Activated naive CD4-positive, alpha-beta T cell treated with anti-CD3 and anti-CD28 coated beads for 36 hours (primary cell): ENCODE measurements around the gene ZNF284. TPM values are rescaled to one million over a fixed set of nuclear protein-coding genes. Genes with fewer than 3 reads are reported as not detected.

Source experiments
- CTCF ChIA-PET: fragments of 350-600 bp; sonication (Branson Sonifier 250); formaldehyde crosslinking; loops from one replicate; lab custom pipeline; 2021; ENCODE audit warnings: antibody characterized with exemption; lab: Charles Lee
- DNase-seq: peaks from one replicate; pipeline ENCODE4 v3.0.0-alpha.2; 2020
- H3K27ac Mint-ChIP-seq: one replicate; pipeline ENCODE4 v1.8.0; 2021; ENCODE audit warnings: mild to moderate bottlenecking, mixed read lengths
- H3K27me3 Mint-ChIP-seq: one replicate; pipeline ENCODE4 v1.8.0; 2021; ENCODE audit warnings: low read depth, mixed read lengths
- H3K36me3 Mint-ChIP-seq: one replicate; pipeline ENCODE4 v1.8.0; 2021; ENCODE audit warnings: low read depth, mixed read lengths
- H3K4me1 Mint-ChIP-seq: one replicate; pipeline ENCODE4 v1.8.0; 2021; ENCODE audit warnings: low read depth, mixed read lengths
- H3K4me3 Mint-ChIP-seq: one replicate; pipeline ENCODE4 v1.8.0; 2021; ENCODE audit warnings: mild to moderate bottlenecking, moderate library complexity, mixed read lengths
- H3K9me3 Mint-ChIP-seq: one replicate; pipeline ENCODE4 v1.8.0; 2021; ENCODE audit warnings: mixed read lengths
- intact Hi-C: fragments of 100-400 bp; cut with micrococcal nuclease; formaldehyde crosslinking; loops from one replicate; pipeline ENCODE4 v1.15.1; 2023
- total RNA-seq, 2 experiments: library from RNA; stranded (reverse); gene quantifications; one replicate each; pipeline ENCODE4 v1.2.3, GENCODE V29; 2021

Gene ZNF284
- under 1 TPM; 0.76 to 0.86 TPM for total RNA-seq

GRCh38 chr19:44071824-44072542, at the start of gene ZNF284:
Gene ZNF284, plus strand, starts transcription at chr19:44072159. Its CDS starts 4,231 bp downstream, at chr19:44076390.
- CTCF ChIA-PET = no interaction called here
- Mint-ChIP-seq H3K4me3 (peak within 1 kb of the TSS; percentile 86), H3K27me3 (no peaks in the 10 kb centered on the region), H3K4me1 (peaks cover 19% of the 10 kb centered on the region), H3K36me3 (peaks cover 28% of the 10 kb centered on the region), H3K9me3 (peaks cover 27% of the 10 kb centered on the region), H3K27ac (peak within 1 kb of the TSS; percentile 13)
- DNase-seq = peak; percentile 87
- intact Hi-C loops = loop anchor here (1.0 to 5.0 kb wide), 8 partner anchors 20 to 245 kb away; partner anchors contain the start of genes ZNF223, ZNF224, ZNF225 and ZNF227

GRCh38 chr19:44024900-44025216, 47.1 kb upstream of the ZNF284 start:
- Mint-ChIP-seq H3K27me3 (no peaks in the 10 kb centered on the region), H3K9me3 (peaks cover 20% of the 10 kb centered on the region), H3K4me3 (peak overlapping the region; percentile 87), H3K36me3 (peaks cover 36% of the 10 kb centered on the region), H3K4me1 (peaks cover 15% of the 10 kb centered on the region), H3K27ac (no peak overlapping the region)
- no peak for DNase-seq
- CTCF ChIA-PET = interaction anchor here (0.9 kb wide), 1 partner anchor 21 kb away, joined by 5 read pairs; no protein-coding TSS in a partner anchor
- intact Hi-C loops = loop anchor here (1.0 to 2.0 kb wide), 3 partner anchors 23 to 41 kb away; partner anchors contain the start of genes ZNF155 and ZNF230

DNA sequence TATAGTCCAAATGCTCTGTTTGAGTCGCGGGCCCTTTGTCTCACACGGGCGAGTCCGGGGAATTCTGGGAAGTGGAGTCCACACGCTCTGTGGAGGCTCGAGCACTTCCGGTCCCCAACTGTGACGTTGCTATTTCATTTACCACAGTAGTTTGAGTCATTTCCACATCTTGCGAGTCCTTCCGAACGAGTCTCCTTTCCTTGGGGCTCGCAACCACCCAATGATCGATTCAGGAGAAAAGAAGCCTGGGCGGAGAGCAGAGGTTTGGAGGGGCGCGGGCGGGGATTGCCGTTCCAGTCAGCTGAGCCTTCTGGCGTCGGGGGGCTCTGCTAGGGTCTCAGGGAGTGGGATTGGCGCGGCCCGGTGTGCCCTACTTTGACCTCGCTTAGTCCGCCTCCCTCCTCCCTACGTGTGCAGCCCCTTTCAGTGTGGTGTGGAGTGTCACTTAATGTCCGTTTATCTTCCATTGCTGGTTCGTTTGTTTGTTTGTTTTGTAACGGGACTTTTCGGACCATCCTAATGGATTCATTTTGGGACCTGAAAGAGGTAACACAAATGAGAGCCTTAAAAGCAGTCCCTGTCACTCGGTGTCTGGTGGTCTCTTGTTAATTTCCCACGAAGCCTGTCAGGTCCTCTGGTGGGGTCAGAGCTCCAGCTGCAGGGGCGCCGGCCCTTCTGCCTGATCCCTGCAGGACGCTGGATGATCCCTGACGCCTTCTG, 46.6 kb upstream of the ZNF284 start, which contains the start of gene ZNF222:
Gene ZNF222 (plus strand): TSS at position 163 of the 720 bp plus-strand sequence. CDS start 58 bp downstream, at position 221.
- Mint-ChIP-seq H3K4me1 (peaks cover 15% of the 10 kb centered on the region), H3K27ac (peak within 1 kb of the TSS; percentile 77), H3K4me3 (peak within 1 kb of the TSS; percentile 87), H3K9me3 (peaks cover 24% of the 10 kb centered on the region), H3K27me3 (no peaks in the 10 kb centered on the region), H3K36me3 (peaks cover 41% of the 10 kb centered on the region)
- CTCF ChIA-PET = interaction anchor here (0.9 kb wide), 1 partner anchor 22 kb away, joined by 5 read pairs; no protein-coding TSS in a partner anchor
- DNase-seq = peak; percentile 92
- intact Hi-C loops = loop anchor here (1.0 to 2.0 kb wide), 3 partner anchors 23 to 41 kb away; partner anchors contain the start of genes ZNF155 and ZNF230

DNA sequence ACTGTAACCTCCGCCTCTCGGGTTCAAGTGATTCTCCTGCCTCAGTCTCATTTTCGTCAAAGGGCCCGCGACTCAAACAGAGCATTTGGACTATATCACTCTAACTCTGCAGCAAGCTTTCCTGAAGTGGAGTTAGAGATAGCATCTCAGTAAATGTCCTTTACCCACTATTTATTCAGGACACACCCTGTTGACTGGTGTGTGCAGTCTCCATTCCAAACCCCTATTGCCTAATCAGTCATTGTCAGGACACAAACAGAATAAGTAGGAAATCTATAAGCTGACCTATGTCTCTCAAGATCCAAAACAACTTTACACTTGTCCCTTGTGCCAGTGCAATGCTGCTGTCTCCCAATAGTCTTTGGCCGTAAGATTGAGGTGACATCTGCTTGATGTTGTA, 45.3 kb upstream of the ZNF284 start:
- H3K9me3 Mint-ChIP-seq = peaks cover 32% of the 10 kb centered on the region
- H3K27ac Mint-ChIP-seq = no peak overlapping the region
- intact Hi-C loops = no loop called here
- no peaks in the 10 kb centered on the region for H3K27me3 Mint-ChIP-seq
- H3K4me3 Mint-ChIP-seq = no peak overlapping the region
- H3K4me1 Mint-ChIP-seq = peaks cover 15% of the 10 kb centered on the region
- CTCF ChIA-PET = no interaction called here
- H3K36me3 Mint-ChIP-seq = peaks cover 53% of the 10 kb centered on the region
- no peak for DNase-seq

GRCh38 chr19:44032001-44032610, 39.9 kb upstream of the ZNF284 start:
- Mint-ChIP-seq H3K27ac (no peak overlapping the region), H3K4me3 (no peak overlapping the region), H3K9me3 (peaks cover 64% of the 10 kb centered on the region), H3K36me3 (peaks cover 63% of the 10 kb centered on the region), H3K4me1 (no peaks in the 10 kb centered on the region), H3K27me3 (no peaks in the 10 kb centered on the region)
- DNase-seq = no peak
- intact Hi-C loops = no loop called here
- CTCF ChIA-PET = no interaction called here

DNA sequence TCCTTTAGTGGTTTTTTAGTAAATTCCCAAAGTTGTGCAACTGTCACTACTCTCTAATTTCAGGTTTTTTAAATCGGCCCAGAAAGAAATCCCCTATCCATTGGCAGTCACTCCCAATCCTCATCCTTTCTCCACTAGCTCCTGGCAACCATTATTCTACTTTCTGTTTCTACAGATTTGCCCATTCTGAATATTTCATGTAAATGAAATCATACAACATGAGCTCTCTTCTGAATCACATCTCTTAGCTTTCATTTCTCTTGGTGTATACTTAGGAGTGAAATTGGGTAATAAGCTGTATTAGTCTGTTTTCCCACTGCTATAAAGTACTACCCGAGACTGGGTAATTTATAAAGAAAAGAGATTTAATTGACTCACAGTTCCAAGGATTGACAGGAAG, 29.8 kb upstream of the ZNF284 start:
- H3K9me3 Mint-ChIP-seq = peaks cover 35% of the 10 kb centered on the region
- CTCF ChIA-PET = no interaction called here
- no peak for DNase-seq
- H3K36me3 Mint-ChIP-seq = peaks cover 2% of the 10 kb centered on the region
- H3K27ac Mint-ChIP-seq = no peak overlapping the region
- peaks cover 8% of the 10 kb centered on the region for H3K27me3 Mint-ChIP-seq
- no peaks in the 10 kb centered on the region for H3K4me1 Mint-ChIP-seq
- no peak overlapping the region for H3K4me3 Mint-ChIP-seq
- intact Hi-C loops = no loop called here

DNA sequence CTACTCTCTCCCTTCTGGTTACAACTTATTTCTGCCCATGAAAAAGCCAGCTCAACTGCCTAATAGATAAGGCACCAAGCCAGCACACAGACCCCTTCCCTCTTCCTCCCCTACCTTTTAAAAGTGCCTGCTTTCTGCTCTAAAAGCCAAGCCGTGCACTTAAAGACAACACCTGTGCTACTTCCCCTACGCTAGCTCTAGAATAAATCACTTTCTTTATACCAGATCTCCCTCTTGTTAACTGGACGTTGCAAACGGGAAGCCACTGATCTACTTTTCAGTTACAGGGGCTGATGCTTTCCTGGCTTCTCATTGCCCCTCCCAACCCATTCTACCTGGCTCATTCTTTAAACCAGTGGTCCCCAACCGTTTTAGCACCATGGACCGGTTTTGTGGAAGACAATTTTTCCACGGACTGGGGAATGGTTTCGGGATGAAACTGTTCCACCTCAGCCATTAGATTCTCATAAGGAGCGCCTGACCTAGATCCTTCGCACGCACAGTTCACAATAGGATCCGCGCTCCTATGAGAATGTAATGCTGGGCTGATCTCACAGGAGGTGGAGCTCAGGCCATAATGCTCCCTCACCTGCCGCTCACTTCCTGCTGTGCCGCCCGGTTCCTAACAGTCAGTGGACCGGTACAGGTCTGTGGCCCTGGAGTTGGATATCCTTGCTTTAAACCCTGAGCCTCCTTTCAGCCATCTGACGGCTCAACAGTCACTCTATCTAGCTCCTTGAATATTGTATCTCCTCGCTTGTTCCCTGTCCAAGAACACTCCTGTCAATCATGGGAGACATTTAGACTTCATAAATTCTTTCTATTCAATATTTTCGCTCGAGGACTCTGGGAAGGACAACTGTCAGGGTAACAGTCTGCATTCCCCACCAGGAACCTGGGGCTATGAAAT, 21.0 kb upstream of the ZNF284 start:
- H3K27me3 Mint-ChIP-seq = no peaks in the 10 kb centered on the region
- peaks cover 21% of the 10 kb centered on the region for H3K36me3 Mint-ChIP-seq
- peak overlapping the region; percentile 82 for H3K4me3 Mint-ChIP-seq
- H3K4me1 Mint-ChIP-seq = peaks cover 18% of the 10 kb centered on the region
- DNase-seq = peak; percentile 50
- intact Hi-C loops = loop anchor here (2.0 kb wide), 1 partner anchor 26 kb away; the partner anchor contains the start of gene ZNF222
- CTCF ChIA-PET = interaction anchor here (0.6 kb wide), 1 partner anchor 456 kb away, joined by 5 read pairs; no protein-coding TSS in a partner anchor
- H3K27ac Mint-ChIP-seq = peak overlapping the region; percentile 73
- H3K9me3 Mint-ChIP-seq = peaks cover 17% of the 10 kb centered on the region

- Mint-ChIP-seq H3K27ac (peak within 1 kb of the TSS; percentile 73), H3K9me3 (peaks cover 16% of the 10 kb centered on the region), H3K4me3 (peak within 1 kb of the TSS; percentile 82), H3K36me3 (peaks cover 24% of the 10 kb centered on the region), H3K4me1 (peaks cover 18% of the 10 kb centered on the region), H3K27me3 (no peaks in the 10 kb centered on the region)
- intact Hi-C loops = loop anchor here (1.0 to 2.0 kb wide), 2 partner anchors 20 to 27 kb away; partner anchors contain the start of genes ZNF222 and ZNF284
- DNase-seq = peak; percentile 75
- CTCF ChIA-PET = no interaction called here
These were observed 20.1 kb upstream of the ZNF284 start, which contains the start of gene ZNF223 for GRCh38 chr19:44051650-44052402. Gene ZNF223, plus strand, starts transcription at chr19:44052036. Its CDS starts 3,141 bp downstream, at chr19:44055177.

DNA sequence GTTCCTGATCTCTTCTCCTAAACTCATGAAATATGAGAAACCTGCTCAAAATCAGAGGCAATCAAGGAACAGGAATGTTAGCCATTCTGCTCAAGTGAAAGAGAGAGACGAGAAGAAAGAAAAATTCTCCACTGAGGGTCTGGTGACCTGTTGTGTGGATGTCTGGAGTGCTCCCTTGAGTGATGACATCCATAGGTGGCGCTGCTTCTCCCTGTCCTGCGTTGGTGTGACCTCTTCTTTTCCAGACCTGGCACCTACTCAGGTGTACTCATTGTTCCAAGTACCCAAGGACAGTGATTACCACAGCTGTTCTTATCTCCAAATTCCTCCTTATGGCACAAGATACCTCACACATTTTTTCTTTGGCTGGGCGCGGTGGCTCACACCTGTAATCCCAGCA, 16.1 kb upstream of the ZNF284 start:
- peaks cover 26% of the 10 kb centered on the region for H3K9me3 Mint-ChIP-seq
- DNase-seq = no peak
- intact Hi-C loops = no loop called here
- H3K4me3 Mint-ChIP-seq = no peak overlapping the region
- CTCF ChIA-PET = no interaction called here
- H3K36me3 Mint-ChIP-seq = peaks cover 45% of the 10 kb centered on the region
- no peak overlapping the region for H3K27ac Mint-ChIP-seq
- H3K4me1 Mint-ChIP-seq = peaks cover 16% of the 10 kb centered on the region
- no peaks in the 10 kb centered on the region for H3K27me3 Mint-ChIP-seq

- CTCF ChIA-PET = no interaction called here
- Mint-ChIP-seq H3K9me3 (peaks cover 37% of the 10 kb centered on the region), H3K27ac (no peak overlapping the region), H3K4me3 (no peak overlapping the region), H3K36me3 (peaks cover 72% of the 10 kb centered on the region), H3K4me1 (no peaks in the 10 kb centered on the region), H3K27me3 (no peaks in the 10 kb centered on the region)
- DNase-seq = no peak
- intact Hi-C loops = no loop called here
These were observed 12.7 kb upstream of the ZNF284 start for GRCh38 chr19:44059229-44059628.

GRCh38 chr19:44061038-44061437, 10.9 kb upstream of the ZNF284 start:
- no peak overlapping the region for H3K27ac Mint-ChIP-seq
- no peak for DNase-seq
- CTCF ChIA-PET = no interaction called here
- H3K4me3 Mint-ChIP-seq = no peak overlapping the region
- H3K27me3 Mint-ChIP-seq = no peaks in the 10 kb centered on the region
- peaks cover 34% of the 10 kb centered on the region for H3K9me3 Mint-ChIP-seq
- no peaks in the 10 kb centered on the region for H3K4me1 Mint-ChIP-seq
- intact Hi-C loops = no loop called here
- peaks cover 70% of the 10 kb centered on the region for H3K36me3 Mint-ChIP-seq
